HFFc6 (cell line): ENCODE data around the gene MSI2. TPM values are rescaled to one million over a fixed set of nuclear protein-coding genes. Genes with fewer than 3 reads are reported as not detected.

Experiments
- DNase-seq: peaks from one replicate; pipeline ENCODE4 v3.0.0-alpha.2; 2018
- H3K27ac Mint-ChIP-seq: 2 replicates; pipeline ENCODE4 v1.8.0; 2020; ENCODE audit warnings: mild to moderate bottlenecking, mixed read lengths
- H3K27me3 Mint-ChIP-seq: 2 replicates; pipeline ENCODE4 v1.8.0; 2021; ENCODE audit warnings: mild to moderate bottlenecking, moderate library complexity, mixed read lengths; ENCODE audit not compliant: insufficient read depth
- H3K36me3 Mint-ChIP-seq: 2 replicates; pipeline ENCODE4 v1.8.0; 2021; ENCODE audit warnings: low read depth, mixed read lengths
- H3K4me1 Mint-ChIP-seq: 2 replicates; pipeline ENCODE4 v1.8.0; 2020; ENCODE audit warnings: low read depth, mixed read lengths
- H3K4me3 Mint-ChIP-seq: 2 replicates; pipeline ENCODE4 v1.8.0; 2020; ENCODE audit warnings: mild to moderate bottlenecking, moderate library complexity, mixed read lengths
- H3K9me3 Mint-ChIP-seq: 2 replicates; pipeline ENCODE4 v1.8.0; 2020; ENCODE audit warnings: mild to moderate bottlenecking, mixed read lengths
- total RNA-seq, 6 experiments: library from RNA; stranded (reverse); fragmentation: NEBNext Ultra II Directional; extraction: Animal tissue kit (Norgen Biotek cat#: 25700); gene quantifications; 2 replicates in 1 of 6; 3 replicates in 5 of 6; pipeline ENCODE4 v1.2.3, GENCODE V29; 2021
- TF ChIP-seq, protein P1 (sequence below): fragments of 200-600 bp; sonication (generic); IDR thresholded peaks from 2 replicates; pipeline ENCODE4 v1.5.0; 2021; ENCODE audit warnings: antibody characterized with exemption, mild to moderate bottlenecking

MSI2 gene
- total RNA-seq, 6 experiments from 2014 or later: 53.5 to 71.7 (median 55.0) TPM

DNA sequence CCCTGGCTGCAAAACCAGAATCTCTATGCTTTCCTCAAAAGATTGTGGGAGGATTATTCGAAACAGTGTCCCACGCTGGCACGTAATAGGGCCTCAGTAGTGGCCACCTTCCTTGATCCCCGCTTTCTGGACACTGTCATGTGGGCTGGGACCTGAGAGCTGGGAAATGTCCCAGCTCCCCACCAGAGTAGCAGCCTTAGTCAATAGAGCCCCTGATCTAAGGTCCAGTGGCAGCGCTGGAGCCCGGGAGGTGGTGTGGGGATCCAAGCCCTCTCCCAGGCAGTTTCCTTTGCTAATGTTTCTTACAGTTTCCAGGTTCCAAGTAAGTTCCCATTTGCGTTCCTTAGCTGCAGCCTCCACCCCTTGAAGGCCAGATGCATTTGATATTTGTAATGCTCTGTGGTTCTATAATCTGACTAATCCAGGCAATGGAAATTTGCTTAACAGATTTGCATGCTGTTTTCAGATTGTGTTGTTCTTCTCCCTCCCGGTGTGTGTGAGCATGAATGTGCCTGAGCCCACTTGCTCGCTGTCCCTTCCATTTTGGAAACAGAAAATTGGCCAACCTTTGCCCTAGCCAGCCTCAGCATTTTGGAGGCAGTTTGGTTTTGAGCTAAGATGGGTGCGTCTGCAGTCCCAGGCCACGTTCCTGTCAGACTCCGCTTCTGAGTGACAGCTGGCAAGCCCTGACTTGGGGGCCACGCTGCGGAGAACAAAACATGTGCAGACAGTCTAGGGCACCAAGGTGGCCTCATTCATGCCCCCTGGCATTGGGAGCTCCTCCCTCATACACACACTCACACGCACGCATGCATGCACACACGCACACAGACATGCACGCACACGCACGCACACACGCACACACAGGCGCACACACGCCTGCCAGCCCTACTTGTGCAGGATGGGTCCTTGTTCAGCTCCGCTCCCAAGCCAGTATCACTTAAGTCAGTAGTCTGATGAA lies 419.4 kb downstream of the MSI2 start:
- Mint-ChIP-seq H3K27ac (no peak overlapping the region), H3K36me3 (no peaks in the 10 kb centered on the region), H3K9me3 (no peaks in the 10 kb centered on the region), H3K4me1 (peaks cover 26% of the 10 kb centered on the region), H3K4me3 (no peak overlapping the region), H3K27me3 (peaks cover 6% of the 10 kb centered on the region)
- TF ChIP-seq, protein P1, sequence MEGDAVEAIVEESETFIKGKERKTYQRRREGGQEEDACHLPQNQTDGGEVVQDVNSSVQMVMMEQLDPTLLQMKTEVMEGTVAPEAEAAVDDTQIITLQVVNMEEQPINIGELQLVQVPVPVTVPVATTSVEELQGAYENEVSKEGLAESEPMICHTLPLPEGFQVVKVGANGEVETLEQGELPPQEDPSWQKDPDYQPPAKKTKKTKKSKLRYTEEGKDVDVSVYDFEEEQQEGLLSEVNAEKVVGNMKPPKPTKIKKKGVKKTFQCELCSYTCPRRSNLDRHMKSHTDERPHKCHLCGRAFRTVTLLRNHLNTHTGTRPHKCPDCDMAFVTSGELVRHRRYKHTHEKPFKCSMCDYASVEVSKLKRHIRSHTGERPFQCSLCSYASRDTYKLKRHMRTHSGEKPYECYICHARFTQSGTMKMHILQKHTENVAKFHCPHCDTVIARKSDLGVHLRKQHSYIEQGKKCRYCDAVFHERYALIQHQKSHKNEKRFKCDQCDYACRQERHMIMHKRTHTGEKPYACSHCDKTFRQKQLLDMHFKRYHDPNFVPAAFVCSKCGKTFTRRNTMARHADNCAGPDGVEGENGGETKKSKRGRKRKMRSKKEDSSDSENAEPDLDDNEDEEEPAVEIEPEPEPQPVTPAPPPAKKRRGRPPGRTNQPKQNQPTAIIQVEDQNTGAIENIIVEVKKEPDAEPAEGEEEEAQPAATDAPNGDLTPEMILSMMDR: no peak
- DNase-seq: no peak

GRCh38 chr17:57676543-57676942 lies 420.2 kb downstream of the MSI2 start:
- TF ChIP-seq, protein P1: no peak
- Mint-ChIP-seq H3K4me3 (no peak overlapping the region), H3K27ac (no peak overlapping the region), H3K27me3 (peaks cover 6% of the 10 kb centered on the region), H3K36me3 (no peaks in the 10 kb centered on the region), H3K9me3 (no peaks in the 10 kb centered on the region), H3K4me1 (peaks cover 17% of the 10 kb centered on the region)
- no peak for DNase-seq

DNA sequence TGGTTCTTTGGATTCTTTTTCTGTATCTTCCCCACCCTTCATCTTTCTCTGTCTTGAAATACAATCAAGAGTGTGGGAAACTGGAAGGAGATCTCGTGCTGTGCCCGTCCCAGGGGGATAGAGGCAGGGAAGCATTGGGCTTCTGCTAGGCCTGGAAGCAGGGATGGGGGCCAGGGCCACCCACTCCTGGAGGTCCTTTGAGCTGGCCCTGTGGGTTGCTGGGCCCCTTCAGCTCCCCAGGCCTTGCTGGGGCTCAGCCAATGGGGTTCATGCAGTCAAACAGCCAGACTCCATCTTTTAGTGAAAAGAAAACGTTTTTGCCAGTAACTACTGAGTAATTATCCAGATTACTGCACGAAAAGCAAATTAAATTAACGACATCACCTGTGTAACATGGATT lies 421.0 kb downstream of the MSI2 start:
- H3K36me3 Mint-ChIP-seq: no peaks in the 10 kb centered on the region
- H3K27me3 Mint-ChIP-seq: peaks cover 6% of the 10 kb centered on the region
- H3K27ac Mint-ChIP-seq: no peak overlapping the region
- no peak overlapping the region for H3K4me3 Mint-ChIP-seq
- H3K4me1 Mint-ChIP-seq: peaks cover 10% of the 10 kb centered on the region
- TF ChIP-seq, protein P1: no peak
- no peaks in the 10 kb centered on the region for H3K9me3 Mint-ChIP-seq
- no peak for DNase-seq

- no peak overlapping the region for H3K4me3 Mint-ChIP-seq
Observed at GRCh38 chr17:57677858-57678257, 421.5 kb downstream of the MSI2 start.

GRCh38 chr17:57678393-57678792 lies 422.1 kb downstream of the MSI2 start:
- DNase-seq: no peak
- no peak overlapping the region for H3K27ac Mint-ChIP-seq
- H3K9me3 Mint-ChIP-seq: no peaks in the 10 kb centered on the region
- H3K27me3 Mint-ChIP-seq: peaks cover 6% of the 10 kb centered on the region
- TF ChIP-seq, protein P1: no peak
- H3K36me3 Mint-ChIP-seq: no peaks in the 10 kb centered on the region
- H3K4me1 Mint-ChIP-seq: no peaks in the 10 kb centered on the region
- no peak overlapping the region for H3K4me3 Mint-ChIP-seq

More at GRCh38 chr17:57677858-57678257, 421.5 kb downstream of the MSI2 start:
- no peaks in the 10 kb centered on the region for H3K36me3 Mint-ChIP-seq
- H3K27me3 Mint-ChIP-seq: peaks cover 6% of the 10 kb centered on the region
- TF ChIP-seq, protein P1: no peak
- H3K27ac Mint-ChIP-seq: no peak overlapping the region
- DNase-seq: no peak
- no peaks in the 10 kb centered on the region for H3K9me3 Mint-ChIP-seq
- peaks cover 4% of the 10 kb centered on the region for H3K4me1 Mint-ChIP-seq
